ENCODE results near the gene TUBA8. TPM values are rescaled to one million over a fixed set of nuclear protein-coding genes. Genes with fewer than 3 reads are reported as not detected.
"Not testable (repeated sequence)": the region's sequence is repeated elsewhere in the genome, so short reads cannot be mapped to it uniquely, and the experiment has no call there.

The TUBA8 gene
- total RNA-seq, 1 donor from 2014 or later = 5.6 TPM

DNA sequence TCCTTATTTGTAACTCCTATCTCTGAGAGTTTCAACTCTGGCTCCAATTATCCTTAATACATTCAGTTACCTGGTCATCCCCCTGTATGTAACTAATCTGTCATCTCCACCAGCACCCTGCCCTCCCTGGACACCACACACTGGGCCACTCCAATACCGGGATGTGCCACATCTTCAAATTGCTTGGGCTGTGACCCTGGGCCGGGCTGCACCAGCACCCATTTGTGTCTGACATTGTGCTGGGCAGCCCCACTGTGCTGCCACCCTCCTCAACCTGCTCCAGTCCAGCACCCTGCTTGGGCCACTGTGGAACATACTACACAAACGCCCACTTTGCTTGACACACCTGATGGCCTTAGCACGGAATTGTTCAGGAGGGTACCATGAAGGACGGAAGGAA lies 37.2 kb downstream of the TUBA8 start:
- Histone ChIP-seq H3K9me3 (no peaks in the 10 kb centered on the region), H3K4me3 (no peak overlapping the region), H3K27me3 (no peaks in the 10 kb centered on the region), H3K36me3 (no peaks in the 10 kb centered on the region), H3K4me1 (peaks cover 20% of the 10 kb centered on the region), H3K27ac (no peak overlapping the region)
- intact Hi-C loops (cut with DNase I) = no loop called here
- TF ChIP-seq POLR2A (IDR thresholded peaks at IDR 0.05) (no peak), POLR2AphosphoS5 (IDR thresholded peaks at IDR 0.05; ENCODE audit: insufficient read depth in 1 of 2, low read depth in 1 of 2) (no peak)
- TF ChIP-seq, protein P1, sequence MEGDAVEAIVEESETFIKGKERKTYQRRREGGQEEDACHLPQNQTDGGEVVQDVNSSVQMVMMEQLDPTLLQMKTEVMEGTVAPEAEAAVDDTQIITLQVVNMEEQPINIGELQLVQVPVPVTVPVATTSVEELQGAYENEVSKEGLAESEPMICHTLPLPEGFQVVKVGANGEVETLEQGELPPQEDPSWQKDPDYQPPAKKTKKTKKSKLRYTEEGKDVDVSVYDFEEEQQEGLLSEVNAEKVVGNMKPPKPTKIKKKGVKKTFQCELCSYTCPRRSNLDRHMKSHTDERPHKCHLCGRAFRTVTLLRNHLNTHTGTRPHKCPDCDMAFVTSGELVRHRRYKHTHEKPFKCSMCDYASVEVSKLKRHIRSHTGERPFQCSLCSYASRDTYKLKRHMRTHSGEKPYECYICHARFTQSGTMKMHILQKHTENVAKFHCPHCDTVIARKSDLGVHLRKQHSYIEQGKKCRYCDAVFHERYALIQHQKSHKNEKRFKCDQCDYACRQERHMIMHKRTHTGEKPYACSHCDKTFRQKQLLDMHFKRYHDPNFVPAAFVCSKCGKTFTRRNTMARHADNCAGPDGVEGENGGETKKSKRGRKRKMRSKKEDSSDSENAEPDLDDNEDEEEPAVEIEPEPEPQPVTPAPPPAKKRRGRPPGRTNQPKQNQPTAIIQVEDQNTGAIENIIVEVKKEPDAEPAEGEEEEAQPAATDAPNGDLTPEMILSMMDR (IDR thresholded peaks at IDR 0.05) = no peak
- no peak for DNase-seq (ENCODE audit: extremely low spot score in 2 of 2)

DNA sequence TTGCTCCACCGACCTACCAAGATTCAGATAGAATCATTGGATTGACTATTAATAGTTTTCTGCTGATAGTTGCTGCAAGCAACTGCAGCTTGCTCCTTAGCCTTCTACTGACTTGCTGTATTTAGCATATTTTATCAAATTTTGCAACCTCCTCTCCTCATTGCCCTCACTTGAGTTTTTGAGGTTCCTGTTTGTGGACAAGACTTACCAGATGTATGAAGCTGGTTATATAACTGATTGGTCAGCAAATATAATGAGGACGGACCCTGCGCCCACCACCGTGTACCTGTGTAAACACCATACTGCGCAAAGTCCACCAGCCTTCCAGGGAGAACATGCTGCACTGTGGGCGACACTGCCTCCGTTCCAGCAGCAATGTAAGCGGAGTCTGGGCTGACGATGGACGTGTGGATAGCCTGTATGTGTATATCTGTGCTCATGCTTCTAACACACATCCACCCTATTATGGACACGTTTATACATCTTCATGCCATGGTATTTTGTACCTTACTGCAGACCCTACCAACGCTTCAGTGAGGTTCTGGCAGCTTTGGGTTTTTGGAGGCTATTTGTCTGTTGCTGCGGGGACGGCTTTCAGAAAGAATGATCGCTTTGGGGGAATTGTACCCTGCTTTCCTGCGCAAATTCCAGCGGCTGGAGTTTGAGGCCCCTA lies 37.8 kb downstream of the TUBA8 start:
- Histone ChIP-seq H3K4me3 (no peak overlapping the region), H3K27ac (no peak overlapping the region)
- TF ChIP-seq POLR2AphosphoS5 (IDR thresholded peaks at IDR 0.05; ENCODE audit: insufficient read depth in 1 of 2, low read depth in 1 of 2) (no peak), POLR2A (IDR thresholded peaks at IDR 0.05) (no peak)
- TF ChIP-seq, protein P1 (IDR thresholded peaks at IDR 0.05) = no peak

DNA sequence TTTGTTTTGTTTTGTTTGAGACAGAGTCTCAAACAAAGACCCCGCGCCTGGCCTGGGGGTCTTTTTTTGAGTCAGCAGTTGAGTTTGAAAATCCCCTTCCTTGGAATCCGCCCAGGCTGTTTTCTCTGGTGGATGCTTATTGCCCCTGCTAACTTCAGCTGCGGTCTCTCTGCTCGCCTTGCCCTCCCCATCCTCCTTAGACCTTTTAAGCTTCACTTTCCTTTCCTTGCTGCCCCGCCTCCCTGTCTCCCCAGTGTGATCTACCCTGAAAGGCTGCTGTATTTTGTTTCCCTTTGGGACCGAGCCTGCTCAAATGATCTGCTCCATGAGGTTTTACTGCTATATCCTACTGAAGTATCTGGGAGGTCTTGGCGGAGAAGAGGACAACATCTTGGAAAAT lies 41.9 kb downstream of the TUBA8 start:
- Histone ChIP-seq H3K27ac (no peak overlapping the region), H3K4me1 (peaks cover 27% of the 10 kb centered on the region), H3K9me3 (no peaks in the 10 kb centered on the region), H3K27me3 (no peaks in the 10 kb centered on the region), H3K36me3 (no peaks in the 10 kb centered on the region), H3K4me3 (no peak overlapping the region)
- DNase-seq (ENCODE audit: extremely low spot score in 2 of 2) = no peak
- TF ChIP-seq, protein P1 (IDR thresholded peaks at IDR 0.05) = no peak
- TF ChIP-seq POLR2A (IDR thresholded peaks at IDR 0.05) (no peak), POLR2AphosphoS5 (IDR thresholded peaks at IDR 0.05; ENCODE audit: insufficient read depth in 1 of 2, low read depth in 1 of 2) (no peak)
- intact Hi-C loops (cut with DNase I) = no loop called here

More for the DNA sequence above, 37.8 kb downstream of the TUBA8 start:
- Histone ChIP-seq H3K27me3 (no peaks in the 10 kb centered on the region), H3K9me3 (no peaks in the 10 kb centered on the region), H3K36me3 (no peaks in the 10 kb centered on the region), H3K4me1 (peaks cover 20% of the 10 kb centered on the region)
- no peak for DNase-seq (ENCODE audit: extremely low spot score in 2 of 2)
- intact Hi-C loops (cut with DNase I) = no loop called here

DNA sequence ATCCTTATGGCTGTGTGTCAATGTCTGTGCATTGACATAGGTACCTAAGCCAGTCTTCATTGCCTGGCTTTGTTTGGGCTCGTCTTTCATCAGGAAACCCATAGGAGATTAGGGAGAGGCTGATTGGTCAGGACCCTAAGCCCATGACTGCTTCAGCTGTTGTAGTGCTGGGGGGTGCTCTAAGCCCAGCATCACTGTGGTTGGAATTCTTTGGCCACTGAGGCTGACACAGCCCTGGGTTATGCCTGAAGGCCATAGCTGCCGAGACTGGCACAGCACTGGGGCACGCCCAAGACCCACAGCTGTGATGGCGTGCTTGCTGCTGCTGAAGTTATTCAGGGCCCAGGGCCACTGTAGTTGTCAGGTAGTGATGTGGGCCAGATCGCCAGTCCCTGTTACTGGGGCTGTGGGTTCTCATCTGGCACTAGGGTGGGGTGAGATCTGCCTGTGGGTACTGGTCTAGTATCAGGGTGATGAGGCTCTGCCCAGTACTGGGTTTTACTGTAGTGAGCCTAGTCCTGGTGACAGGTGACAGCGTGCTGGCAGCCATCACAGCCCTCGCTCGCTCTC lies 44.3 kb downstream of the TUBA8 start:
- no peaks in the 10 kb centered on the region for H3K36me3 ChIP-seq
- intact Hi-C loops (cut with DNase I) = no loop called here
- H3K9me3 ChIP-seq = no peaks in the 10 kb centered on the region
- H3K4me3 ChIP-seq = no peak overlapping the region
- peaks cover 22% of the 10 kb centered on the region for H3K4me1 ChIP-seq
- no peak for DNase-seq (ENCODE audit: extremely low spot score in 2 of 2)
- H3K27ac ChIP-seq = no peak overlapping the region
- TF ChIP-seq POLR2A (IDR thresholded peaks at IDR 0.05) (no peak), POLR2AphosphoS5 (IDR thresholded peaks at IDR 0.05; ENCODE audit: insufficient read depth in 1 of 2, low read depth in 1 of 2) (no peak)
- TF ChIP-seq, protein P1 (IDR thresholded peaks at IDR 0.05) = no peak
- H3K27me3 ChIP-seq = no peaks in the 10 kb centered on the region

DNA sequence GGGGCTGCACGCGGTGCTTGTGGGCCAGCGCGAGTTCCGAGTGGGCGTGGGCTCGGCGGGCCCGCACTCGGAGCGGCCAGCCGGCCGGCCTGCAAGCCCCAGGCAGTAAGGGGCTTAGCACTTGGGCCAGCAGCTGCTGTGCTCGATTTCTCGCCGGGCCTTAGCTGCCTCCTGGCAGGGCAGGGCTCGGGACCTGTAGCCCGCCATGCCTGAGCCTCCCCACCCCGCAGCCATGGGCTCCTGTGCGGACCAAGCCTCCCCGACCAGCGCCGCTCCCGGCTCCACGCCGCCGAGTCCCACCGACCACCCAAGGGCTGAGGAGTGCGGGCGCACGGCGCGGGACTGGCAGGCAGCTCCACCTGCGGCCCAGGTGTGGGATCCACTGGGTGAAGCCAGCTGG lies 44.9 kb downstream of the TUBA8 start:
- H3K4me1 ChIP-seq = peaks cover 18% of the 10 kb centered on the region
- DNase-seq (ENCODE audit: extremely low spot score in 2 of 2); H3K27me3 ChIP-seq; H3K4me3 ChIP-seq; H3K9me3 ChIP-seq; intact Hi-C loops (cut with DNase I); H3K27ac ChIP-seq; H3K36me3 ChIP-seq: not testable (repeated sequence)

Measured in vagina (tissue), 2 donors.